Transverse colon (tissue), 4 donors: ENCODE data around the gene WAS. TPM values are rescaled to one million over a fixed set of nuclear protein-coding genes. Genes with fewer than 3 reads are reported as not detected.

ENCODE experiments used
- DNase-seq: peaks from one replicate; pipeline ENCODE4 v3.0.0-alpha.2; 2019
- H3K27ac ChIP-seq, 4 donors: fragments of 200-600 bp; sonication (generic); 2 replicates each; pipeline ENCODE4 v1.5.1; 2016 to 2018; ENCODE audit warnings: inconsistent platforms in 4 of 4
- H3K27me3 ChIP-seq: fragments of 200-600 bp; sonication (generic); 2 replicates; pipeline ENCODE4 v1.5.1; 2017; ENCODE audit warnings: inconsistent platforms
- H3K36me3 ChIP-seq, 4 donors: fragments of 200-600 bp; sonication (generic); 2 replicates each; pipeline ENCODE4 v1.5.1; 2017 to 2019; ENCODE audit warnings: inconsistent platforms in 4 of 4
- H3K4me1 ChIP-seq, 4 donors: fragments of 200-600 bp; sonication (generic); 2 replicates each; pipeline ENCODE4 v1.5.1; 2017 to 2020; ENCODE audit warnings: inconsistent platforms in 4 of 4
- H3K4me3 ChIP-seq, 4 donors: fragments of 200-600 bp; sonication (generic); 1 replicate in 1 of 4; 2 replicates in 3 of 4; pipeline versions ENCODE4 v1.5.1 to v1.6.1; 2017 to 2019; ENCODE audit warnings: inconsistent platforms in 4 of 4
- H3K9me3 ChIP-seq, 2 donors: fragments of 200-600 bp; sonication (generic); 2 replicates each; pipeline ENCODE4 v1.5.1; 2017 to 2019; ENCODE audit warnings: inconsistent platforms in 2 of 2
- EP300 ChIP-seq: sonication (generic); formaldehyde crosslinking; IDR thresholded peaks from one replicate; pipeline ENCODE4 v1.6.1; 2017; ENCODE audit warnings: antibody characterized with exemption, low read depth
- POLR2A ChIP-seq: fragments of 450-650 bp; IDR thresholded peaks from one replicate; pipeline ENCODE4 v1.6.1; 2016; ENCODE audit warnings: antibody characterized with exemption, mild to moderate bottlenecking, moderate library complexity
- POLR2AphosphoS5 ChIP-seq, 3 donors: sonication (generic); formaldehyde crosslinking; IDR thresholded peaks; one replicate each; pipeline ENCODE4 v1.6.1; 2016; ENCODE audit warnings: antibody characterized with exemption in 3 of 3
- WGBS, 2 donors: methylation state at CpG; one replicate each; pipeline ENCODE4 v1.1.5; 2018; ENCODE audit warnings: low coverage in 1 of 2; 5-methylcytosine and 5-hydroxymethylcytosine counted together
- in situ Hi-C, 4 donors: fragments of 200-750 bp; cut with MboI; loops; one replicate each; pipeline versions ENCODE4 v1.15.0 to v1.15.1; 2017; ENCODE audit warnings: low sequenced_read_pairs in 3 of 4, low pct_ligation_motif_present in 1 of 4, low pct_unique_long_range_greater_than_20kb in 1 of 4
- intact Hi-C: fragments of 100-400 bp; cut with DNase I; formaldehyde crosslinking; loops from one replicate; pipeline ENCODE4 v1.15.1; 2023; ENCODE audit warnings: low total_unique reads
- total RNA-seq, 4 donors: library from RNA; depleted of rRNA; stranded (reverse); fragments of >200 nt; gene quantifications; one replicate each; pipeline ENCODE4 v1.1.0, GENCODE V29; 2016
- TF ChIP-seq, protein P1 (sequence below), 5 experiments: fragments of 200-600 bp in 3 of 5; fragments of 450-650 bp in 2 of 5; sonication (generic) in 3 of 5; IDR thresholded peaks; 1 replicate in 2 of 5; 2 replicates in 3 of 5; pipeline ENCODE4 v1.5.1; 2016 to 2017; ENCODE audit warnings: antibody characterized with exemption in 5 of 5, inconsistent platforms in 3 of 5, mild to moderate bottlenecking in 2 of 5, moderate library complexity in 1 of 5

Gene WAS
- total RNA-seq, 4 donors from 2014 or later: 3.2 to 13.1 (median 6.3) TPM

GRCh38 chrX:48713847-48714246 is 30.2 kb downstream of the WAS start:
- in situ Hi-C loops: no loop called here
- H3K36me3 ChIP-seq: no peaks in the 10 kb centered on the region
- intact Hi-C loops: no loop called here
- peaks cover 0 to 4% (median 0%) of the 10 kb centered on the region in 4 donors for H3K4me1 ChIP-seq
- no peak overlapping the region for H3K27ac ChIP-seq
- H3K9me3 ChIP-seq: no peaks in the 10 kb centered on the region
- DNase-seq: no peak
- no peak overlapping the region for H3K4me3 ChIP-seq
- TF ChIP-seq POLR2AphosphoS5 (IDR thresholded peaks at IDR 0.05) (no peak), EP300 (no peak), POLR2A (no peak)
- TF ChIP-seq, protein P1, sequence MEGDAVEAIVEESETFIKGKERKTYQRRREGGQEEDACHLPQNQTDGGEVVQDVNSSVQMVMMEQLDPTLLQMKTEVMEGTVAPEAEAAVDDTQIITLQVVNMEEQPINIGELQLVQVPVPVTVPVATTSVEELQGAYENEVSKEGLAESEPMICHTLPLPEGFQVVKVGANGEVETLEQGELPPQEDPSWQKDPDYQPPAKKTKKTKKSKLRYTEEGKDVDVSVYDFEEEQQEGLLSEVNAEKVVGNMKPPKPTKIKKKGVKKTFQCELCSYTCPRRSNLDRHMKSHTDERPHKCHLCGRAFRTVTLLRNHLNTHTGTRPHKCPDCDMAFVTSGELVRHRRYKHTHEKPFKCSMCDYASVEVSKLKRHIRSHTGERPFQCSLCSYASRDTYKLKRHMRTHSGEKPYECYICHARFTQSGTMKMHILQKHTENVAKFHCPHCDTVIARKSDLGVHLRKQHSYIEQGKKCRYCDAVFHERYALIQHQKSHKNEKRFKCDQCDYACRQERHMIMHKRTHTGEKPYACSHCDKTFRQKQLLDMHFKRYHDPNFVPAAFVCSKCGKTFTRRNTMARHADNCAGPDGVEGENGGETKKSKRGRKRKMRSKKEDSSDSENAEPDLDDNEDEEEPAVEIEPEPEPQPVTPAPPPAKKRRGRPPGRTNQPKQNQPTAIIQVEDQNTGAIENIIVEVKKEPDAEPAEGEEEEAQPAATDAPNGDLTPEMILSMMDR (IDR thresholded peaks at IDR 0.05): no peak
- H3K27me3 ChIP-seq: no peaks in the 10 kb centered on the region
- 89% methylated on average over 2 of the region's 2 CpGs; no CpG with 5 or more reads in 1 of the 2 donors for WGBS, 2 donors

DNA sequence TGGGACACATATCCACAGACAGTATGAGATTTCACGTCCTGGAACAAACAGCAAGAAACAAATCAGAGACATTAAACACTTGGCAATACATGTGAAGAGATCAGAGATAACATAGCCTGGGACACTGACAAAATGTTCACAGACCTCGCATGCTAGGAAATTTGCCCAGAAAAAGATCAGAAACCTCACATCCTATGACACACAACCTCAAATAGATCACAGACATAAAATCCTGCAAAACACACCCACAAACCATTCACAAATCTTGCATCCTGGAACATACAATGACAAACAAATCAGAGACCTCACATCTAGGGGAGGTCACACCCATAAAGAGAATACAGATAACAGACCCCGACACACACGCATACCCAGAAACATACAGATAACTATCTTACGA is 31.0 kb downstream of the WAS start:
- Histone ChIP-seq H3K27me3 (no peaks in the 10 kb centered on the region), H3K4me3 (no peak overlapping the region), H3K27ac (no peak overlapping the region), H3K4me1 (peaks cover 0 to 4% (median 0%) of the 10 kb centered on the region in 4 donors), H3K36me3 (no peaks in the 10 kb centered on the region), H3K9me3 (no peaks in the 10 kb centered on the region)
- no peak for DNase-seq
- 75% methylated on average over 5 of the region's 5 CpGs; no CpG with 5 or more reads in 1 of the 2 donors for WGBS, 2 donors
- in situ Hi-C loops: no loop called here
- TF ChIP-seq POLR2AphosphoS5 (IDR thresholded peaks at IDR 0.05) (no peak), POLR2A (no peak), EP300 (no peak)
- TF ChIP-seq, protein P1 (IDR thresholded peaks at IDR 0.05): no peak
- intact Hi-C loops: no loop called here

GRCh38 chrX:48715072-48715471 is 31.5 kb downstream of the WAS start:
- intact Hi-C loops: no loop called here
- Histone ChIP-seq H3K27ac (no peak overlapping the region), H3K36me3 (no peaks in the 10 kb centered on the region), H3K9me3 (no peaks in the 10 kb centered on the region), H3K4me1 (peaks cover 0 to 4% (median 0%) of the 10 kb centered on the region in 4 donors), H3K27me3 (no peaks in the 10 kb centered on the region), H3K4me3 (no peak overlapping the region)
- no peak for TF ChIP-seq EP300
- WGBS, 2 donors: 66% methylated on average over 2 of the region's 2 CpGs; no CpG with 5 or more reads in 1 of the 2 donors
- DNase-seq: no peak
- in situ Hi-C loops: no loop called here

GRCh38 chrX:48715876-48716502 is 32.4 kb downstream of the WAS start:
- no peak for DNase-seq
- Histone ChIP-seq H3K9me3 (no peaks in the 10 kb centered on the region), H3K4me3 (no peak overlapping the region), H3K4me1 (peaks cover 0 to 4% (median 0%) of the 10 kb centered on the region in 4 donors), H3K27me3 (no peaks in the 10 kb centered on the region), H3K36me3 (no peaks in the 10 kb centered on the region), H3K27ac (no peak overlapping the region)
- intact Hi-C loops (no loop called here), in situ Hi-C loops (no loop called here)
- 65% methylated on average over 4 of the region's 4 CpGs; no CpG with 5 or more reads in 1 of the 2 donors for WGBS, 2 donors
- no peak for TF ChIP-seq POLR2A
- TF ChIP-seq, protein P1 (IDR thresholded peaks at IDR 0.05): no peak

- Histone ChIP-seq H3K27ac (no peak overlapping the region), H3K9me3 (no peaks in the 10 kb centered on the region), H3K36me3 (no peaks in the 10 kb centered on the region), H3K27me3 (no peaks in the 10 kb centered on the region), H3K4me1 (no peaks in the 10 kb centered on the region), H3K4me3 (no peak overlapping the region)
- TF ChIP-seq POLR2AphosphoS5 (IDR thresholded peaks at IDR 0.05): no peak
- TF ChIP-seq, protein P1 (IDR thresholded peaks at IDR 0.05): no peak
- no peak for TF ChIP-seq POLR2A
- TF ChIP-seq EP300: no peak
- DNase-seq: no peak
- WGBS, 2 donors: 66% methylated on average over 2 of the region's 2 CpGs; no CpG with 5 or more reads in 1 of the 2 donors
- intact Hi-C loops: no loop called here
- in situ Hi-C loops: no loop called here
Observed at GRCh38 chrX:48719958-48720357, 36.4 kb downstream of the WAS start.
